GM12892 (cell line): Measurements from ENCODE around the gene AP3D1.

ENCODE experiments used
- POLR2A ChIP-seq: IDR thresholded peaks from 2 replicates; pipeline ENCODE4 v1.6.1; 2011; ENCODE audit warnings: low read depth, low read length, control low read depth
- POLR2AphosphoS5 ChIP-seq: IDR thresholded peaks from 2 replicates; pipeline ENCODE4 v1.6.1; 2011; ENCODE audit warnings: low read depth, low read length, control low read depth

- no peak for TF ChIP-seq POLR2A
- no peak for TF ChIP-seq POLR2AphosphoS5
These were observed 52.3 kb downstream of the AP3D1 start for GRCh38 chr19:2099054-2099501.
